ENCODE results near the gene LAG3.
A peak's percentile ranks its signal among the peaks of the same experiment; 100 is the strongest.

The LAG3 gene

DNA sequence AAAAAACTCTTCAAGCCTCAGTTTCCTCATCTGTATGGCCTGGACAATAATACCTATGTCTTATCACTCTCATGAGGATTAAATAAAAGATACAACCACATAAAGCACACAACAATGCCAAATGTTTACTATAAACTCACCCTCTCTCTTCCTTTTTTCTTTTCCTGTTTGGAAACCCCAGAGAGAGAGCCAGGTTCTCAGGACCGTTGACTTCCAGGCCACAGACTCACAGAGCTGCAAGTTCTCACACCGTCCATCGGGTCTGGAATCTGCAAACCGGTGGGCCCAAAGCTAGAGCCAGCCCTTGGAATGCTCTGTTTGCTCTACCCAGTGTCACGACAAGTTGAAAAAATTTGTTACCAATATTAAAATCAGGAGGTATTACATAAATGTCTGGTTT lies 12.4 kb downstream of the LAG3 start:
- H3K36me3 ChIP-seq (ENCODE audit: control insufficient read depth, insufficient read depth, low read length) = no peaks in the 10 kb centered on the region
- no peak overlapping the region for H3K4me3 ChIP-seq (ENCODE audit: low read depth, low read length)
- H3K9me3 ChIP-seq (ENCODE audit: control insufficient read depth, insufficient read depth, low read length) = no peaks in the 10 kb centered on the region
- no peaks in the 10 kb centered on the region for H3K27me3 ChIP-seq (ENCODE audit: control insufficient read depth, insufficient read depth, low read length)
- H3K4me1 ChIP-seq (ENCODE audit: control insufficient read depth, insufficient read depth, low read length) = peaks cover 18% of the 10 kb centered on the region
- no peak overlapping the region for H3K9ac ChIP-seq (ENCODE audit: low read depth, low read length)

DNA sequence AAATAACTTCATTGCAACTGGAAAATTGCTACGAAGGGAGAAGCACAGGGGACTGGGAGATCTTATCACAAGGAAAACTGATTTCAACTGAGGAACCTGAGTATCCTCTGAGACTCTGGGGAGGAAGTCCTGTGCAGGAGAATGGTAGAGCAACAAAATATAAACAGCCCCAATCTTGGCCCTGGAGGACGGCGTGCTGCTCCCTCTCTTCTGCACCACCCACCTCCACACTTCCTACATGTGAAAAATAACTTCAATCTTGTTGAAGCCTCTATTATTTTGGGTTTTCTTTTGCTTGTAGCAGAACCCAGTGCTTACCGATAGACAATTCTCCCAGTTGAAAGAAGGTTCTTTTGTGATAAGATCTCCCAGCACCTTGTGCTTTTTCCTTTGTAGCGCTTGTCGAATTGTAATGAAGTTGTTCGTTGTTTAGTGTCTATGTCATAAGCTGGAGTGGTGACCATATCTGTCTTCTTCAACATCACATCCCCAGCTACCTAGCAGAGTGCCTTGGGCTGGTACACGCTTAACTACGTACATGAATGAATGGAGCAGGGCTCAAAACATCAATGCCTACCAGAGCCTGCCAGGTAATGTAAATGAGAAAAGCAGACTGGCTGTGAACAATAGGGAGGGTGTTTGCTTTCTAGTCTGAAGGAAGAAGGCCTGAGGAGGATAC lies 14.2 kb downstream of the LAG3 start:
- H3K9ac ChIP-seq (ENCODE audit: low read depth, low read length) = no peak overlapping the region
- no peak overlapping the region for H3K4me3 ChIP-seq (ENCODE audit: low read depth, low read length)
- no peaks in the 10 kb centered on the region for H3K27me3 ChIP-seq (ENCODE audit: control insufficient read depth, insufficient read depth, low read length)
- no peaks in the 10 kb centered on the region for H3K9me3 ChIP-seq (ENCODE audit: control insufficient read depth, insufficient read depth, low read length)
- no peaks in the 10 kb centered on the region for H3K36me3 ChIP-seq (ENCODE audit: control insufficient read depth, insufficient read depth, low read length)
- H3K4me1 ChIP-seq (ENCODE audit: control insufficient read depth, insufficient read depth, low read length) = peaks cover 16% of the 10 kb centered on the region

DNA sequence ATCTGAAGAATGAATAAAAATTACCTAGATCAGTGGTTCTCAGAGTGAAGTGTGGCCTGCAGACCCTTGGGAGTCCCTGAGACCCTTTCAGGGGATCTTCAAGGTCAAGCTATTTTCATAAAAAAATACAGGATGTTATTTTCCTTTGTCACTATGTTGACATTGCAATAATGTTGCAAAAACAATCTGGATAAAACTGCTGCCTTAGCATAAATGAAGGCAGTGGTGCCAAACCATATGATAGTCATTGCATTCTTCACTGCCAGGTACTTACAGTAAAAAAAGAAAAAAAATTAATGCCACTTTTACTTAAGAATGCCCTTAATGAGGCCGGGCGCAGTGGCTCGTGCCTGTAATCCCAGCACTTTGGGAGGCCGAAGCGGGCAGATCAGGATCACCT lies 15.0 kb downstream of the LAG3 start:
- H3K4me3 ChIP-seq (ENCODE audit: low read depth, low read length) = no peak overlapping the region
- no peaks in the 10 kb centered on the region for H3K9me3 ChIP-seq (ENCODE audit: control insufficient read depth, insufficient read depth, low read length)
- H3K9ac ChIP-seq (ENCODE audit: low read depth, low read length) = no peak overlapping the region
- no peaks in the 10 kb centered on the region for H3K36me3 ChIP-seq (ENCODE audit: control insufficient read depth, insufficient read depth, low read length)
- no peaks in the 10 kb centered on the region for H3K27me3 ChIP-seq (ENCODE audit: control insufficient read depth, insufficient read depth, low read length)
- peaks cover 16% of the 10 kb centered on the region for H3K4me1 ChIP-seq (ENCODE audit: control insufficient read depth, insufficient read depth, low read length)

DNA sequence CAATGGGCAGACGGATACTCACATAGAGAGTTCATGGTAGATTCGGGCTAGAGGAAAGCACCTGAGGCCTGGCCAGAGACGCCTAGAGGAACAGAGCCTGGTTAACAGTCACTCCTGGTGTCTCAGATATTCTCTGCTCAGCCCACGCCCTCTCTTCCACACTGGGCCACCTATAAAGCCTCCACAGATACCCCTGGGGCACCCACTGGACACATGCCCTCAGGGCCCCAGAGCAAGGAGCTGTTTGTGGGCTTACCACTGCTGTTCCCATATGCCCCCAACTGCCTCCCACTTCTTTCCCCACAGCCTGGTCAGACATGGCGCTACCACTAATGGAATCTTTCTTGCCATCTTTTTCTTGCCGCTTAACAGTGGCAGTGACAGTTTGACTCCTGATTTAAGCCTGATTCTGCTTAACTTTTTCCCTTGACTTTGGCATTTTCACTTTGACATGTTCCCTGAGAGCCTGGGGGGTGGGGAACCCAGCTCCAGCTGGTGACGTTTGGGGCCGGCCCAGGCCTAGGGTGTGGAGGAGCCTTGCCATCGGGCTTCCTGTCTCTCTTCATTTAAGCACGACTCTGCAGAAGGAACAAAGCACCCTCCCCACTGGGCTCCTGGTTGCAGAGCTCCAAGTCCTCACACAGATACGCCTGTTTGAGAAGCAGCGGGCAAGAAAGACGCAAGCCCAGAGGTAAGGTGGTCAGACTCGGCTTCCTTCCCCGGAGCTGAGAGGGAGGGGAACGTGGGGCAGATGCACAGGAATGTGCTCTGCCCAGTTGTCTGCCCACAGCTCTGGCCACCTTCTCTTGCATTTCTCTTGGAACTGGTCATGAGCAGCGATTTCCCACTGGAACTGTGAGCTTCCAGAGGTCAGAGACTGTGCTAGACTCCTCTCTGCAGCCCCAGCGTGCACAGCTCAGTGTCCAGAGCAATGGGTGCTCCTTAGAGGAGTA lies 16.9 kb downstream of the LAG3 start, which contains the start of gene CD4:
Gene CD4, plus strand, starts transcription at position 557 of the 953 bp plus-strand sequence. CDS start 10,611 bp downstream, outside the sequence.
- peaks cover 16% of the 10 kb centered on the region for H3K4me1 ChIP-seq (ENCODE audit: control insufficient read depth, insufficient read depth, low read length)
- H3K9ac ChIP-seq (ENCODE audit: low read depth, low read length) = peak within 1 kb of the TSS; percentile 47
- H3K27me3 ChIP-seq (ENCODE audit: control insufficient read depth, insufficient read depth, low read length) = peaks cover 2% of the 10 kb centered on the region
- no peaks in the 10 kb centered on the region for H3K9me3 ChIP-seq (ENCODE audit: control insufficient read depth, insufficient read depth, low read length)
- H3K36me3 ChIP-seq (ENCODE audit: control insufficient read depth, insufficient read depth, low read length) = no peaks in the 10 kb centered on the region
- H3K4me3 ChIP-seq (ENCODE audit: low read depth, low read length) = no peak within 1 kb of the TSS

DNA sequence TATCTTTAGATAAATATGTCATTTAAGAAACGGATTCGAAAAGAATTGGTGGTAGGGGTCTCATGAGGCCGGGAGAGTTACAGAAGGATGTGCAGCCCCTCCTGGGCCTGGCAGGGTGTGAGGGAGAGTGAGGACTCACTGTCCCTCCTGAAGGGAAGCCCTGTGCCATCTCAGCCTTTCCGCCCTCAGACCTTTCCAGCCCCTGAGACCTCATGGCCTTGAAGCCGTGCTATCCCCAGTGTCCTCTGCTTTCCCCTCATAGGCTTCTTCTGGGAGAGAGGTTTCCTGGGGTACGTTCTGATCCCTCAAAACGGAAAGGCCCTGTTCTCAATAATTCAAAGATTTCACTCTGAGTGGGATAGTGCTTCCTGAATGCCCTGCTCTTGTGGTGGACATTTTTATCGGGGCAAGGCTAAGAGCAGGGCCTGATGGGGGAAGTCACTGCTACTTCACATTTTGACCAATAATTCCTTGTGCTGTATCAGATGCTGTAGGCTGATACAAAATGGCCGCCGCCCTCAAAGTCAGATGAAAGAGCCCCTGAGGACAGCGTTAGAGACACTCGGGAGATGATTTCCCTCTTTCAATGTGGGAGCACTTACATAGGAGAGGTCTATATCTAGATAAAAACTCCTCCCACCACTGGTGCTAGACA lies 18.3 kb downstream of the LAG3 start:
- Histone ChIP-seq H3K4me3 (ENCODE audit: low read depth, low read length) (no peak overlapping the region), H3K27me3 (ENCODE audit: control insufficient read depth, insufficient read depth, low read length) (peaks cover 2% of the 10 kb centered on the region), H3K4me1 (ENCODE audit: control insufficient read depth, insufficient read depth, low read length) (peaks cover 16% of the 10 kb centered on the region), H3K36me3 (ENCODE audit: control insufficient read depth, insufficient read depth, low read length) (no peaks in the 10 kb centered on the region), H3K9ac (ENCODE audit: low read depth, low read length) (no peak overlapping the region), H3K9me3 (ENCODE audit: control insufficient read depth, insufficient read depth, low read length) (no peaks in the 10 kb centered on the region)

DNA sequence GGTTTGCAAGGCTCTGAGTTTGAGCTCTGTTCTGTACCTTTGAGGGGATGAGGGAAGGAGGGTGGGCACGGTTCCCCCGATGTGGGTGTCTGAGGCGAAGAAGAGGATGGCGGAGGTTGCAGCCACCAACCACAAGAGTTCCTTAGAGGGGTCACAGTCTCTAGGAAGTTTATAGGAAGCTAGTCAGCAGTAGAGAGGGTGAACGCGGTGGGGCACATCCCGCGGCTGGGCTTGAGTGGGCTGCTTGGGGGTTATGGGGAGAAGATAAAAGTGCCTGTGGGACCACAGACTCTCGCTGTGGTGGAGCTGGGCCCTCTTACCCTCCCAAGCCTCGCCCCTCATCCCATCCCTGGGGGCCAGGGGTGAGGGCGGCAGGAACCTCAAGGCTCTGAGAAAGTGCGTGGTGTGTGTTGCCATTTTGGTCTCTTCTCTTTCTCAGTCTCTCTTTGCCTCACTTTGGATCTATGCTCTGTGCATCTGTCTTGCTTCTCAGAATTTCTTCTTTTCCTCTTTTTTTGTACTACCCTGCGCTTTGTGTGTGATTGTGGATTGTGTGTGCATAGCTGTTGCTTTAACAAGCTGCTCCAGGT lies 19.7 kb downstream of the LAG3 start:
- H3K4me1 ChIP-seq (ENCODE audit: control insufficient read depth, insufficient read depth, low read length) = peaks cover 11% of the 10 kb centered on the region
- H3K9ac ChIP-seq (ENCODE audit: low read depth, low read length) = no peak overlapping the region
- H3K9me3 ChIP-seq (ENCODE audit: control insufficient read depth, insufficient read depth, low read length) = no peaks in the 10 kb centered on the region
- no peaks in the 10 kb centered on the region for H3K36me3 ChIP-seq (ENCODE audit: control insufficient read depth, insufficient read depth, low read length)
- peaks cover 2% of the 10 kb centered on the region for H3K27me3 ChIP-seq (ENCODE audit: control insufficient read depth, insufficient read depth, low read length)
- no peak overlapping the region for H3K4me3 ChIP-seq (ENCODE audit: low read depth, low read length)

DNA sequence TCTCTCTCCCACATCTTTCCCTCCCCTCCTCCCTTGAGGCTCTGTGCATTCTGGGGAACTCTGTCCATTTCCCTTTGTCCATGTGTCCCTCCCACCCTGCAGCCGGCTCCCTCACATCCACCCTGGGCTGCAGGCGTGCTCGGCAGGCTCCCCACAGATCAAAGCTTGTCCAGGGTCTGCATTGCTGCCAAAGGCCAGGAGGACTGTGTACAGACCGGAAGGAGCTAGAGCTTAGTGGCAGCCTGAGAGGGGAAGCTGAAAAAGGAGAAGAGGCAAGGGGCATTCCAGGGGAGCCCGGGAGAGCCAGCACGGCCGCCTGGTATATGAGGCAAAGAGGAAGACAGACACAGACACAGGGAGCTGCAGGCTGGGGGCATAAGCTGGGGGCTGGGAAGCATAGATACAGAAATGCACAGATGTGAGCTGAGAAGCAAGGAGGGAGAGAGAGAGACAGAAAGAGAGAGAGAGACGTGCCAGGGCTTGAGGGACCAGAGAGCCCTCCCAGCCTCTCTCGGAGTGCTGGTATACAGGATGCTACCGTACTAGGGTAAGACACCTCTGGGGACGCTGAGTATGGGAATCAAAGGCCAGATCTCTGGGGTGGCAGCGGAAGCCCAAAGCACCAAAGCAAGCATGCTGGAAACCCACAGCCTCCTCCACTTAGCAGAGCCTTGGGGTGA lies 20.3 kb downstream of the LAG3 start:
- H3K4me3 ChIP-seq (ENCODE audit: low read depth, low read length) = no peak overlapping the region

DNA sequence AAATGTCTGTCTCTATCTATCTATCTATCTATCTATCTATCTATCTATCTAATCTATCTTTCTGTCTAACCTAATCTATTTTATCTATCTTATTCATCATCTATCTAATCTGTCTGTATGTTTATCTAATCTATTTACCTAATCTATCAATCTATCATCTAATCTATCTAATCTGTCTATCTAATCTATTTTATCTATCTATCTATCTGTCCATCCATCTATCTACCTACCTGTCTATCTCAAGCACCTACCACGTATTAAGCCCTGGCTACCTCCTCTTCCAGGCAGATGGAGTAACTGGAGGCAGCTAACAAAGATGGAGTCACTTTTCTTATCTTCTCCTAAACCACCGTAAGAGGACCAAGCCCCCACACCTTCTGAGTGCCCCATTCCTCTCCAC lies 22.8 kb downstream of the LAG3 start:
- Histone ChIP-seq H3K4me1 (ENCODE audit: control insufficient read depth, insufficient read depth, low read length) (no peaks in the 10 kb centered on the region), H3K36me3 (ENCODE audit: control insufficient read depth, insufficient read depth, low read length) (no peaks in the 10 kb centered on the region), H3K27me3 (ENCODE audit: control insufficient read depth, insufficient read depth, low read length) (peaks cover 2% of the 10 kb centered on the region), H3K9ac (ENCODE audit: low read depth, low read length) (no peak overlapping the region), H3K4me3 (ENCODE audit: low read depth, low read length) (no peak overlapping the region), H3K9me3 (ENCODE audit: control insufficient read depth, insufficient read depth, low read length) (no peaks in the 10 kb centered on the region)

More for the DNA sequence above, 20.3 kb downstream of the LAG3 start:
- peaks cover 2% of the 10 kb centered on the region for H3K27me3 ChIP-seq (ENCODE audit: control insufficient read depth, insufficient read depth, low read length)
- no peaks in the 10 kb centered on the region for H3K36me3 ChIP-seq (ENCODE audit: control insufficient read depth, insufficient read depth, low read length)
- H3K9ac ChIP-seq (ENCODE audit: low read depth, low read length) = no peak overlapping the region
- H3K9me3 ChIP-seq (ENCODE audit: control insufficient read depth, insufficient read depth, low read length) = no peaks in the 10 kb centered on the region
- peaks cover 7% of the 10 kb centered on the region for H3K4me1 ChIP-seq (ENCODE audit: control insufficient read depth, insufficient read depth, low read length)

DNA sequence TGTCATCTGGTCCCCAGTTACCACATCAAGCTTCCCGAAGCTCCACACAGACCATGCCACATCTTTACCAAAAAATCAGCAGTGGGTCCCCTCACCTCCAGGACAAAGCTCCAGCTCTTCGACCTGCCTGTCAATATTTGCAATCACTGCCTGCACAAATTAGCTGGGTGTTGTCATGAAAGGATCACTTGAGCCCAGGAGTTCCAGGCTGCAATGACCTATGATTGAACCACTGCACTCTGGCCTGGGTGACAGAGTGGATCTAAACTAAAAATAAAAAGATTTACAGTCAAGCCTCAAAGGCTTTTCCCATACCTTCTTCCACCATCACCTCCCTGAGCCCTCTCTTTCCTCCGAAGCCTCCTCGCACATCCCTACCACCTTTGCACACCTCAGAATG lies 24.3 kb downstream of the LAG3 start:
- peaks cover 2% of the 10 kb centered on the region for H3K27me3 ChIP-seq (ENCODE audit: control insufficient read depth, insufficient read depth, low read length)
- H3K4me1 ChIP-seq (ENCODE audit: control insufficient read depth, insufficient read depth, low read length) = no peaks in the 10 kb centered on the region
- H3K9ac ChIP-seq (ENCODE audit: low read depth, low read length) = no peak overlapping the region
- H3K9me3 ChIP-seq (ENCODE audit: control insufficient read depth, insufficient read depth, low read length) = no peaks in the 10 kb centered on the region
- no peaks in the 10 kb centered on the region for H3K36me3 ChIP-seq (ENCODE audit: control insufficient read depth, insufficient read depth, low read length)
- no peak overlapping the region for H3K4me3 ChIP-seq (ENCODE audit: low read depth, low read length)

DNA sequence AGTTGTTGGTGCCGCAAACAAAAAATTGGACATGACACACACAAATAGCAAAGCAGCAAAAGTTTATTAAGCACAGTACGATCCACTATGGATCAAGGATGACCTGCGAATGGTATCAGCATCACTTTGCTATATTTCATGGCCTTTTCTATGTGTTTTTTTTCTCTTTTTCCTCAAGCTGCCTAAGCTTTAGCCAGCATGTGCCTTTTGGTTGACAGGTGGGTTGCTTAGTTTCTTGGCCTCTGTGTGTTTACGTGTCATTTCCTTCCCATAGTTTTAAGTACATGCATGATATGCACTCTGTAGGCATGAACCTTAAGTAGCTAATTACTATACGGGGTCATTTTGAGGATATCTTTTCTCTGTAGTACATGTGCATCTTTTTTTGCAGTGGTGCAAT lies 26.8 kb downstream of the LAG3 start:
- no peaks in the 10 kb centered on the region for H3K36me3 ChIP-seq (ENCODE audit: control insufficient read depth, insufficient read depth, low read length)
- H3K27me3 ChIP-seq (ENCODE audit: control insufficient read depth, insufficient read depth, low read length) = no peaks in the 10 kb centered on the region
- no peak overlapping the region for H3K4me3 ChIP-seq (ENCODE audit: low read depth, low read length)
- H3K9me3 ChIP-seq (ENCODE audit: control insufficient read depth, insufficient read depth, low read length) = no peaks in the 10 kb centered on the region
- H3K9ac ChIP-seq (ENCODE audit: low read depth, low read length) = no peak overlapping the region
- no peaks in the 10 kb centered on the region for H3K4me1 ChIP-seq (ENCODE audit: control insufficient read depth, insufficient read depth, low read length)

DNA sequence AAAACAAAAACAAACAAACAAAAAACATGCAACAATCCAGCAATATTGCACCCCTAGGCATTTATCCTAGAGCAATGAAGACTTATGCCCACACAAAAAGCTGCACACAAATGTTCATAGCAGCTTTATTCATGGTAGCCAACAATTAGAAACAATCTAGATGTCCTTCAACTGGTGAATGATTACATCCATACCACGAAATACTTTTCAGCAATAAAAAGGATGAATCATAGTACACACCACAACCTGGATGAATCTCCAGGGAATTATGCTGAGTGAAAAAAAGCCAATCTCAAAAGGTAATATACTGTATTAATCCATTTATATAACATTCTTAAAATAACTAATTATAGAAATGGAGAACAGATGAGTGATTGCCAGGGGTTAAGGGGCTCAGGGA lies 34.9 kb downstream of the LAG3 start:
- no peak overlapping the region for H3K4me3 ChIP-seq (ENCODE audit: low read depth, low read length)
- no peaks in the 10 kb centered on the region for H3K9me3 ChIP-seq (ENCODE audit: control insufficient read depth, insufficient read depth, low read length)
- no peaks in the 10 kb centered on the region for H3K36me3 ChIP-seq (ENCODE audit: control insufficient read depth, insufficient read depth, low read length)
- H3K4me1 ChIP-seq (ENCODE audit: control insufficient read depth, insufficient read depth, low read length) = peaks cover 11% of the 10 kb centered on the region
- H3K9ac ChIP-seq (ENCODE audit: low read depth, low read length) = no peak overlapping the region
- no peaks in the 10 kb centered on the region for H3K27me3 ChIP-seq (ENCODE audit: control insufficient read depth, insufficient read depth, low read length)

Measured in iPS-15b (cell line).